ENCODE results near the gene TMEM9.

TMEM9 gene

DNA sequence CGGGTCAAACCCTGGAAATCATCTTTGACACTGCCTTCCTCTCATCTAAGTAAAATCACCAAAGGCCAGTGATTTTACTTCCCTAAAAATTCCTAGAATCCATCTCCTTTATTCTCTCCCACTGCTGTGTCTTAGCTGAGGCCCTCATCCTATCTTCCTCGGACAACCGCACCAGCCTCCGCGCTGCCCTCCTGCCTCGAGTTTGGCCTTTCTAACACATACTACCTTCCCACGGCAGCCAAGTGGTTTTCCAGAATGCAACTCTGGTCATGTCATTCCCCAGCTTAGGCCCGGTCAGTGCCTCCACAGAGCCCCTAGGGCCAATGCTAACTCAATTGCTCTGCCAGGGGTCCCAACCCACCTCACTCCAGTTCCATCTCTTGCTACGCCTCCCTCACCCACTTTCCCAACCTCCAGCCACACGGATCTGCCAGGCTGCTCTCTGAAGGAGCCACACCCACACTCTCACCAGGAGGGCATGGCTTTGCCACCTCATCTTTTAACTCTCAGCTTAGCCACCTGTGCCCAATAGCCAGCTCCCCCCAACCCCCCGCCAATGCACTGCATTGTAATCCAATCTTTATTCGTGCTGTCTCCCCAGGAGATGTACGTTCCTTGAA is 6.8 kb downstream of the TMEM9 start:
- no peak overlapping the region for H3K4me3 ChIP-seq (ENCODE audit: low read depth, low read length)

DNA sequence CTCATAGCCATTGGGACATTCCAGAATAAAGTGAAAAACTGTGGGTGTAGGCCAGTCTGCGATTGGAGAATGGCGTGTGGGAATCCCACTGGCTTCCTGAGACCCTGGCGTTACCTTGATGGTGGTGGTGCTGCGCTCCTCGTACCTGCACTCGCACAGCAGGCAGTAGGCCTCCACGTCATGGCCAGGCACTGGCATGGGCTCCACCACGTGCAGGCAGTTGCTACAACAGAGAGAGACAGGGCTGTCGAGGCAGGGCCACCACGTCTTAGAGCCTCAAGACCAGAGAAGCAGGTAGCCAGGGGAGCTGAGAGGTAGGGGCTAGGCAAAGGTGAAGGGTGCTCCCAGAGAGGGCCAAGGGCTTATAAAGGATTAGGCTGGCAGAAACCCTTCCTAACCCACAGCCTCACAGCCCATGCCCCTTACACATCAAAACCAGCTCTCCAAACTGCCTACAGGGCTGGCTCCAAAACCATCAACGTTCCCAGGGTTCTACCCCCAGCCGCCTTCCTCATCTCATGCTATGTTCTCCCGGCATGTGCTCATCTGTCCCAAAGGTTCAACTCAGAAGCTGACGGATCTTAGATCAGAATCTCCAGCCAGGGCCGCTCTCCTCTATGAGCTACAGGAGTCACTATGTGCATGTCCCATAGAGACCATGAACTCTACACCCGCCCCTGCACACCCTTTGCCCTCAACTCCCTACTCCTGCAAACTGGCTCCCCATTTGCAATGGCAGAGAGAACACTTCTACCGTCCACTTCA is 7.5 kb downstream of the TMEM9 start:
- H3K4me3 ChIP-seq (ENCODE audit: low read depth, low read length), result no peak overlapping the region

DNA sequence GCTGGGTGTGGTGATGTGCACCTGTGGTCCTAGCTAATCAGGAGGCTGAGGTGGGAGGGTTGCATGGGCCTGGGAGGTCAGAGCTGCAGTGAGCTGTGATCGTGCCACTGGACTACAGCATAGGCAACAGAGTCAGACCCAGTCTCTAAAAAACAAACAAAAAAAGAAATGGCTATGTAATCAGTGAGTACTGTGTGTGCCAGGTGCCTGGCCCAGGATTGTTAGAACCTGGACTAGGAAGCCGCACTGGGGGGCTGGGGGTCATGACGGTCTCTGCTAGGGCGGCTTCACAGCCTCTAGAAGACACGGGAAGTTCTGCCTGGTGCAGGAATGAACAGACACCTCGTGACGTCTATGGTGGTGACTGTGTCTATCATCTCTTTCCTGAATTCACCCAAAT is 8.5 kb downstream of the TMEM9 start:
- H3K4me3 ChIP-seq (ENCODE audit: low read depth, low read length), result no peak overlapping the region

DNA sequence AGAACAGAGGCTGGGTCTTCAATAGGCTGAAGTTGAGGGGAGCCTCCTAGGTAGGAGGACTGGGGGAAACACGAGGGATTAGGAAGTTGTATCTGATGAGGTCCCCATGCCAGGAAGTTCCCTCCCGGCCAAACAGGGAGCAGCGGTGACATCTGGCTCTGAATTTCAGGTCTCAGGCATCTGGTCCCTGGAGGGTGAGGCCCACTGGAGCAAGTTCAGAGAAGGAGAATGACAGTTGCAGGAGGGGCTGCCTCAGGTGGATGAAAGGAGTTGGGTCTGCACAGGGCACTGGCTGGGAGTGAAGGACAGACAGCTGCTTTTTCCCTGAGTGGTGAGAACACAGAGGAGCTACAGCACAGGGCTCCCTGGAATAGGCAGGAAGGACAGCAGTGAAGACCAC is 9.1 kb downstream of the TMEM9 start:
- no peak overlapping the region for H3K4me3 ChIP-seq (ENCODE audit: low read depth, low read length)

DNA sequence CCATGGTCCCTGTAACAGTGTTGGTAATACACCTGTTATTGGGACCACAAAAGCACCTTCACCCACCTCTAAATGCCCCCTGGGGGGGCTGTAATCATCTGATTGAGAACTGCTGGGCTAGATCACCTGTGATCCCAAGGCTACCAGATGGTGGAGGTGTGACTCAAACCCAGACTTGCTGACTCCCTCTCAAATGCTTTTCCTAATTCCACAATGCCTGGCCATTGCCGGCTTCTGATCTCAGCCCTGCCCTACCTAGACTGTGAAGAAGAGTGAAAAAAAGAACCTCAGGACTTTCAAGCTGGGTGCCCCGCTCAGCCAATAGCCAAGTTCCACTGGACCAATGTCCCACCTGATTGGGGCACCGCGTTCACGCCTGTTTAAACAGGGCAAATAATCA is 9.6 kb downstream of the TMEM9 start:
- no peak overlapping the region for H3K4me3 ChIP-seq (ENCODE audit: low read depth, low read length)

DNA sequence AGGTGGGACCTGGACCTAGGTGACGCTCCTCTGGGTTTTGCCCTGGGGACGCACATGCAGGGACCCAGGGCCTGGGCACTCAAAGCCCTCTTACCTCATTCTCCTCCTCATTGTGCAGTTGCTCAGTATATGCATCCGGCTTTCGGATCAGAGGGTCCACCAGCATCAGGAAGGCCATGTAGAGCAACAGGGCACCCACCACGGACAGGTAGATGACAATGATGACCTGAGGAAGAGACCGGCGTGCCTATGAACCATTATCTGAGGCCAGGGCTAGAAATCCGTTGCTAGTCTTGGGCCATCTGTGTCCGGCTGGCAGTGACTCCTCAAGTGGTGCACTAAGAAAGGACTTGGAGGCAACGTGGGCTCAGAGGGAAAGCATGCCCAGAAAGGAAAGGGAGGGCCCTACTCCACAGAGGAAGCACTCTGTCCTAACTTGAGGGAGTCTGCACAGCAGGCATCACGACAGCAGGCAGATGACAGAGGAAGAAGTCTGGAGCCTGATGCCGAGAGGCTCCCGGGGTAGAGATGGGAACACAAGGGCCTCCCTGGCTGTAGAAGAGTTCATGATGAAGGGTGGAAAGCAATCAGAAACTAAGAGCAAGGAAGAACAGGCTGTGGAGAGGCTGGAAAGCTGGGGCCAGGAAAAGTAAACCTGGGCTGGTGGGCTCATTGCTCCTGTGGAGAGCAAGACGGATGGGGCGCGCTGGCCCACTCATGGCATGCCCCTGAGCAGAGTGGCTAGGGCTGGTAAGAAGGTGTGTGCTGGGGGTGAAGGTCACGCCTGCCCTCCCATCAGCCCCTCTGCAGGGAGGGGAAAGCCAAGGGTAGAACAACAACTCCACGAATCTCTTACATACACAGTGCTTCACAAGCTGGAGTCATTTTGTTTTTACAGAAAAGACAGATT is 10.3 kb downstream of the TMEM9 start:
- H3K4me3 ChIP-seq (ENCODE audit: low read depth, low read length), result no peak overlapping the region

DNA sequence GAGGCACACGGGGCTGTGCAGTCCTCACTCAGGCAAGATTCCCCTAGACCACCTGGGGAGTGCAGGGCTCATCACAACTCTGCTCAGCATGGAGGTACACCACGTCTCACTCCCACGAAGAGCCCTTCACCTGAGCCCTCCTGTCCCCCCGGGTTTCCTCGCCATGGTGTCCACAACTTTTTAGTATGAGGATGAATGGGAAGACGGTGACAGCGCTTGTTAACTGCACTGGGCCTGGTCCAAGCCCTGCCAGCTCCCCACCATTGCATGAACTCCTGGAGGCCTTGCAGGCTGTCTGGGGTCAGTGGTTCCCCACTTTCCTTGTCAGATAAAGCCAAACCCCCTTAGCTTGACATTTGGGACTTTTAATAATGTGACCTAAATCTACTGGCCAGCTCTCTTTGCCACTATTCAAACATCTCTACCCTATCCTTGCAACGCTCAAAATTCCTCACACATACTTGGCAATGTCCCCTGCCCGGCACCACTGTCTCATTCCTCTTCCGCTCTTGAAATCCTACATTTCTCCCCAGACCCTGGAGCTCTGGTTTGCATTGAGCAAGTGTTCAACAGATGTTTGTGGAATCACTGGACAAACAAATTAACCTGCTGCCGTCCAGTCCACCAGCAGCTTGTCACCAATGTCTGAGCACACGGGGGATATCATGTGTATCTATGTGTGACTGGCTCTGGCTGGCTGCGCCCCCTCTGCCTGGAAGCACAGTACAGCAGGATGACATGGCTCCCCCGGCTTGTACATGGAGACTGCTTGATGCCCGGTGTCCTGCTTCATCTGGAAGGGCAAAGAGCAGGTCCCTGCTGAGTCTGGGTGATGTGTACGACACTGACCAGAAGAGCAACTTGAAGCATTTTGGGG is 11.2 kb downstream of the TMEM9 start:
- H3K4me3 ChIP-seq (ENCODE audit: low read depth, low read length), result no peak overlapping the region

DNA sequence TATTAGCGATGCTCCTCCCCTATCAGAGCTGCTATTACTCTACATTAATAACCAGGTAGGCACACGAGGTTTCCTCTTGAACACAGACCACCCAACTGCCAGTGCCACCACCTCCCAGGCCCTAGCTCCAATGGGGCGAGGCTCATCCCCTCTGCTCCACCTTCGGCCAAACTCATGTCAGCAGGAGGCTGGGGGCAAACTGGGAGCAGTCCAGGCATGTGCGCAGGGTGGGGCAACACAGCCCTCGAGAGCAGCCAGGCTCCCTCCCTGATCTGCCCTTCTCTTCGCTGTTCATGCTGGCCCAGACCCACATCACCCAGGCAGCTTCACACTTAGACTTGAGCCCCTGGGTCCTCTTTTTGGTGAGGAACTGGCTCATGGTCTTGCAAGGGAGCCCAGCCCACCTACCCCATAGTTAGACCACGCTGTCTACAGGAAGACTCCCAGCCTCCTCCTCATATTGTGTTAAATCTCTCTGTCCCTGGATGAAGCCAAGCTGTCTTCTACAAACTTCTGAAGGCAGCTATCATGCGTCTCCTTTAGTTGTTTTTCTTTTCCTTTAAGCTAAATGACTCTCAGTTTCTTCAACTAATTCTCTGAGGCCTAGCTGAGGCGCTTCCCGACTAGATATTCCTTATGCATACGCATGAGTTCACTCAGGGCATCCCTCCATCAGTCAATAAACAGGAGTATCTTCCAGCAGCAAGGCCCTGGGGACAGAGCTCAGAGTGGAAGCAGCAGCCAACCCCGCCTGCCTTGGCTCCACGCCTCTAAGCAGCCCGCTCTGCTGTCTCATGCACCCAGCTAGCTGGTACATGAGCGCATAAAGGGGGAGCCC is 12.0 kb downstream of the TMEM9 start:
- H3K4me3 ChIP-seq (ENCODE audit: low read depth, low read length), result no peak overlapping the region

DNA sequence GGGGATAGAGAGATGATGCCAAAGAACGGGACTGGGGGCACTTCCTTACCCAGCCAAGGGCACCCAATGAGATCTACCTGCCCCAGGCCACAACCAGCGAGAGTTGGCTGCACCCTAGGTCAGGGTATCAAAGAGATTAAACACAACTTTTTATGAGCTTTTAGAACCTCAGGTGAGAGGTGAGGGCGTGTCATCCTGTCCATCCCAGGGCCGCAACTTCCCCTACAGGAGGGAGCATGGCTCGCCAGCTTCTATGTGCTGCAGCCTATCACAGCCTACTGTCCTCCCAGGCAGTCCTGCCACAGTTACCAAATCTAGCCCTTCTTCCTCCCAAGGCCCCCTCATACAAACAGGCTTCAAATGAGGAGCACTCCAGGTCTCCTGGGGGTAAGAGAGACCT is 12.9 kb downstream of the TMEM9 start:
- H3K4me3 ChIP-seq (ENCODE audit: low read depth, low read length), result no peak overlapping the region

DNA sequence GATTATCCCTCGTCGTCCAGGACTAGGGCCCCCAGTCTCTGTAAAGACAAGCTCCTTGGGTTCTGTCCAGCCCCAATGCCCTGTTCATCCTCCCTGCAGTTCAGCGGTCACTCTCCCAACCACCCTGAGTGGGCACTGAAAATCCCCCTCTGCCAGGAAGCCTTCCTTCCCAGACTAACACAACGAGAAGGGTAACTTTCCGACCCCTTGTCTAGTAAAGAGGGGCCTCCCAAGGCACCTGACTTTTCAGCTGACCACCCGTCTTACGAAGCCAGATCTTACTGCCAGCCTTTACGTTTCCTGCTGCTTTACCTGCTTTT is 13.4 kb downstream of the TMEM9 start:
- no peak overlapping the region for H3K4me3 ChIP-seq (ENCODE audit: low read depth, low read length)

DNA sequence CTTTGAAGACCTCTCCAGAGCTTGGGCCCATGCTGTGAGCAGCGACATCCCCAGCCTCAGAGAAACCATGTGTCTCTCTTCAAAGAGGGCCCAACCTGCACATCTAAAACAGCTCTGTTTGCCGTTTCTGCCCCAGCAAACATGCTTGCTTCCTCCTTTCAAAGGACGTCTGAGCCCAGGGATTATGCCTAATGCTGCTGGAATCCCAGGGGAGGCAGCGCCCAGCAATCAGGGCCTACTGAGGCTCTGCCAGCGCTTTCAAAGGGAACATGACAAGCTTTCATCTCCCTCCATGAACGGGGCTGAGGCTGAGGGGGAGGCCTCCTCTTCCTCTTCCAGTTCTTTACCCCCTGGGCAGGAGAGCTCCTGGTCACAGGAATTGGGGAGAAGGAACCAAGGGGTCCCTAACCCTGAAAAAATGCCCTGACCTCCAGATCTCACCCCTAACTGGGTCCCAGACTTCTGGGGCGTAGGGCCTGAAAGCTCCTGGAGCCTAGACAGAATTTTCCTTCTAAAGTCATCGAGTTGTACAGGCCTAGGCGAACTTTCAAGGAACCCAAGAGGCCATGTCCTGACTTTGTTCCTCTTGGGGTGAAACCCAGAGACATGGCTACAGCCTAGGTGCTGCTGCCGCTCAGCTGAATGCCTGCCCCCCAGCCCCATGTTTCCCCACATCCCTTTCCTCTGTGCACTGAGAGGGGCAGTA is 13.9 kb downstream of the TMEM9 start:
- H3K4me3 ChIP-seq (ENCODE audit: low read depth, low read length), result no peak overlapping the region

DNA sequence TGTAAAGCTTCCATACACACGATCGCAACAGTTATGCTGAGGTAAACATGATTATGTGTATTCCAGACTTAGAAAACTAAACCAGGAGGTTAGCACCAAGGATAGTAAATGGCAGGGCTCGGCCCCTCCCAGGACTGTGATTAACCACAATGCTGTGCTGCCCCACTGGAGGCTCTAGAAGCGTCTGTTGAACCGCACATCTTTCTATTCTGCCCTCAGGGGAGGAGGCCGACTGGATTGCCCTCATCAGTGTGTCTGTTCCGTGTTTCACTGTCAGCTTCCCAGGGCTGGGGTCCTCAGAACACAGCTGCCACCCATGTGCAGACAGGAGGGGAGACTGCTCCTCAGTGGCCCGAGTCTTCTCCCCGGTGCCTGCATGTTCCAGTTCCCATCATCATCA is 14.5 kb downstream of the TMEM9 start:
- H3K4me3 ChIP-seq (ENCODE audit: low read depth, low read length), result no peak overlapping the region

DNA sequence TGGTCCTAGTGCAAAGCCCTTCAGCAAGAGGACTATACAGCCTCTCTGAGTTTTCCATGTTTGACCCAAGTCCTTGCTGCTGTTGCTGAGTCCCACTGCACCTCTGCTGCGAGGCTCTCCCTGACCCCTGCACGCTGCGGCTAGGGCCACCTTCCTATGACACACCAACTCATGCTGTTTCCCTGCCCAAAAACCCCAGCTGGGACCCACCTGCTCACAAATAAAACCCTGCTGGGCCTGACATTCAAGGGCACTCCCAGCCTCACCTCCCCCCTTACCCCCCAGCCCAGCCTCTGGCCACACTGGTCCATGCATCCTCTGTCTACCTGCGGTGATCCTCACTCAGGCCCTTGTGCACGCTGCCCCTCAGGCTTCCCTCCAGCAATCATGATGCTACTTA is 15.0 kb downstream of the TMEM9 start:
- H3K4me3 ChIP-seq (ENCODE audit: low read depth, low read length), result no peak overlapping the region

DNA sequence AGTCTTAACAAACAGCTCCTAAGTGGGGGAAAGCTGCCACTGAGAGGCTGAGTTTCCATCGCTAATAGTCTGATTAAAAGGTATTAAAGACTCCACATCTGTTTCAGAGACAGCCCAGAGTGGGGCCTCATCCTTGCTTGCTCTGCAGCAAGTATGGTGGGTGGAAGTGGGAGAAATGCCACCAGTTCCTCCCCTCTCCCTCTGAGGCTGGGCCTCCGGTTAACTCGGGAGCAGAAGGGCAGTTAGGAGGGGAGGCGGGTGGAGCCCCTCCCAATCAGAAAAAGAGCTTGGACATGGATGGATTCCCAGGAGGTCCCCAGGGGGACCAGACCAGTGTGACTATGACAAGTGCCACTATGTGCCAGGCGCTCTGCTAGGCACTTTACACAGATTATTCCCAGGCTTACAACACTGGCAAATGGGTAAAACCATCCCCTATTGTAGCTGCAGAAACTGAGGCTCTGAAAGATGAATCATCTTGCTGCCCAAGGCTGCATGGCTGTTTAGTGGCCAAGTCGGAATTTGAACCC is 15.9 kb downstream of the TMEM9 start:
- no peak overlapping the region for H3K4me3 ChIP-seq (ENCODE audit: low read depth, low read length)

DNA sequence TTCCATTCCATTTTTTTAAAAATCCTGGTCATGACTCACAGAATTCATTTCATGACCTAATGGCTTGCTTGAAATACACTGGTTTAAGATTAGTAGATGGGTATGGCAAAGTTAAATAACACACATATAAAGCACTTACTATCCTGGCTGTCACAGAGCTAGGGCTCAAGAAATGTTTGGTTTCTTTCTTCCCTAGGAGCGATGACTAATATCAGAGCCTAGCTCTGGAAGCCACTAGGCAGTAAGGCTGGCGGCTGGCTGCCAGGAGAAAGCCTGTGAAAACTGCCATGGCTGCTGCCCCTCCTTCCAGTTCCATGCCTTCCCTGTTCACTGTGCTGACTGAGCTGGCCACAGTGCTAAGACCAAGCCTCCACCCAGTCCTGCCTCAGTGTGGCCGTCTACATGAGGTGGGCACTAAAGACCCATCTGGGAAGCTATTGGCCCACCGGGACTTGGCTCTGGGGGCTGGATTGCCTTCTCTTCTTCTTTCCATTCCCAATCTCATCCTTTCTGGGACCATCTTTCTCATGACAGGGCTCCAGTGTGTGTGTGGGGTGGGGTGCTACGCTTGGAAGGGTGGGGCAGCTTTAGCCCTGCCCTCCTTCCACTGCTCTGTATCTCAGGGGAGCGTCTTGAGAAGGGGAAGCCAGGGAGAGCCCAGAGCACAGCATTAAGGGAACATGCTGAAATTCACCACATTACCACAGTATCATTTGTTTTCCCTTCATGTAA is 16.5 kb downstream of the TMEM9 start:
- no peak overlapping the region for H3K4me3 ChIP-seq (ENCODE audit: low read depth, low read length)

DNA sequence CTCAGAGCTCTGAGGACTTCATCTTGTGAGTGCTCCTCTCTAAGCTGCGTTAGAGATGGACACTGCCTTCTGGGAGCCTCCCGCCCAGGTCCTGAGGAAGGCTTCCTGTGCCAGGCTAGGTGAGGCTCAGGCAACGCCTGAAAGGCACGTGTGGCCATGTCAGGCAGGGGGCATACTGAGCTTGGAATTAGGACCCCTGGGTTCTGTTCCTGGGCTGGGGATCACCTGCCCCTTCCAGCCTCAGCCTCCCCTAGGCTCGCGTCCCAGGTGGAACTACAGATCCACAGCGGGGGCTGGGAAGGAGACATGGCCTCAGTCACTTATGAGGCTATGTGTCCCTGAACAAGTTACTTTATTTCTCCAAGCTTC is 17.3 kb downstream of the TMEM9 start:
- no peak overlapping the region for H3K4me3 ChIP-seq (ENCODE audit: low read depth, low read length)

DNA sequence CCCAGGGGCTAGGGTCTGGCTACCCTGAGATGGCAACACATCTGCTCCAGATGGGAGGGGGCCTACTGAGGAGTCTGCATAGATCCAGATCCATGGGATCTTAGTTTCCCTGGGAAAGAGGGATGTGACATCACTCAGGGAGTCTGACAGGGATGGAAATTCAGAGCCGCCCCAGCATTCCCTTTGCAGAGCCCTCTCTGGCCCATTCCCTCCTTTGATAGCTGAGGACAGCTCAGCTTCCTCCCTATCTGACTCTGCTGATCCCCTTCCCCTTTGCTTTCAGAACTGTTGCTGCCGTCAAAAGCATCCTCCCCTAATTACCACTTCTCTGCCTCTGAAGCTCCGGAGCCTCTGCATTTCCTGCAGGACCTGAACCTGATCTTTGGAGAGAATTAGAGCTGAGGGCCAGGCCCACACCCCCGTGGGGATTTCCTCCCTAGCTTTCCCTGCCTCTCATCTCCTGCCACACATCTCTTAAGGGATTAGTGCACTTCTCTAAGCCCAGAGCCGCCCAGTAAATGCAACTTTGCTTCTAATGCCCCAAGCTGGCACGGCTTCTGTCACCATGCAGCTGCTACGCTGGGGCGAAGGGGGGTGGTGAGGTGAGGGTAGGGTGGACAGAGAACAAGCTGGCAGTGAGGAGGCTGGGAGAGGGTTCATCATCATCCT is 17.8 kb downstream of the TMEM9 start:
- no peak overlapping the region for H3K4me3 ChIP-seq (ENCODE audit: low read depth, low read length)

DNA sequence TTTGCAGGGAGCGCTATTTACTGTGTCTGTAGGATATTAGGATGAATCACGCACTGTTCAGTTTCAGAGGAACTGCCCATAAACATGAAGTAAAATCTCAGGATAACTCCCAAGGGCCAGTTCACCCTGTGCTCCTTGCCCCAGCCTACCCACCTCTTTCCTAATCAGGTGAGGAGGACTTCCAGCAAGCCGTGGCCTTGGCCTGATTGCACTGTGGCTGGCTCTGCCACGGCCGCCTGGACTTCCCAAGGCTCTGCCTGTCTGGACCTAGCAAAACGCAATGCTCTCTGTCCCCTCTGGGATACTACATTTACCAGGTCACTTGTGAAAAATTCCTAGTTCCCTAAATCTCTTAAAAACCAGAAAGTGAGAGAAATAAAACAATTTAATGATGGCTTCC is 19.9 kb downstream of the TMEM9 start:
- no peak overlapping the region for H3K4me3 ChIP-seq (ENCODE audit: low read depth, low read length)
